Stomach (tissue), 9 donors: Measurements from ENCODE around the gene ZDHHC1. TPM values are rescaled to one million over a fixed set of nuclear protein-coding genes. Genes with fewer than 3 reads are reported as not detected.

Experiments used
- DNase-seq, 2 donors: peaks; one replicate each; pipeline versions ENCODE4 v3.0.0 to v3.0.0-alpha.2; 2013 to 2019
- H3K27ac ChIP-seq, 5 donors: fragments of 200-600 bp in 4 of 5; sonication (generic) in 4 of 5; one replicate each; pipeline ENCODE4 v1.5.1; 2013 to 2019; ENCODE audit warnings: mild to moderate bottlenecking in 1 of 5, moderate library complexity in 1 of 5
- H3K27me3 ChIP-seq, 3 donors: fragments of 200-600 bp; sonication (generic); one replicate each; pipeline ENCODE4 v1.5.1; 2017 to 2019; ENCODE audit warnings: mixed run types in 1 of 3
- H3K36me3 ChIP-seq, 4 donors: fragments of 200-600 bp; sonication (generic); 1 replicate in 3 of 4; 2 replicates in 1 of 4; pipeline ENCODE4 v1.5.1; 2016 to 2019
- H3K4me1 ChIP-seq, 4 donors: fragments of 200-600 bp; sonication (generic); one replicate each; pipeline ENCODE4 v1.5.1; 2016 to 2019
- H3K4me3 ChIP-seq, 4 donors: fragments of 200-600 bp; sonication (generic) in 3 of 4; one replicate each; pipeline ENCODE4 v1.5.1; 2016 to 2019; ENCODE audit warnings: mild to moderate bottlenecking in 1 of 4
- H3K9me3 ChIP-seq, 4 donors: fragments of 200-600 bp; sonication (generic); one replicate each; pipeline ENCODE4 v1.5.1; 2016 to 2019
- EP300 ChIP-seq: sonication (generic); formaldehyde crosslinking; IDR thresholded peaks from one replicate; pipeline ENCODE4 v1.6.1; 2017; ENCODE audit warnings: antibody characterized with exemption
- POLR2A ChIP-seq, 4 donors: fragments of 450-650 bp; IDR thresholded peaks; one replicate each; pipeline ENCODE4 v1.6.1; 2016; ENCODE audit warnings: antibody characterized with exemption in 4 of 4, control low read depth in 2 of 4, mild to moderate bottlenecking in 1 of 4, moderate library complexity in 1 of 4
- POLR2AphosphoS5 ChIP-seq, 3 donors: sonication (generic); formaldehyde crosslinking; IDR thresholded peaks; one replicate each; pipeline ENCODE4 v1.6.1; 2016; ENCODE audit warnings: antibody characterized with exemption in 3 of 3
- WGBS, 5 donors: extraction: QIAGEN DNeasy Blood & Tissue Kit in 3 of 5; methylation state at CpG; one replicate each; pipeline versions ENCODE4 v1.1.5 to v1.1.7; 2013 to 2018; 5-methylcytosine and 5-hydroxymethylcytosine counted together
- intact Hi-C: fragments of 100-400 bp; cut with DNase I; formaldehyde crosslinking; loops from one replicate; pipeline ENCODE4 v1.15.1; 2023; ENCODE audit warnings: low total_unique reads
- polyA plus RNA-seq, 3 donors: library from polyadenylated mRNA; stranded (reverse); fragments of 200-250 nt; gene quantifications; one replicate each; pipeline ENCODE4 v1.2.3, GENCODE V29; 2013
- total RNA-seq, 5 donors: library from RNA; depleted of rRNA; stranded (reverse); fragments of >200 nt; gene quantifications; one replicate each; pipeline versions ENCODE4 v1.1.0 to v1.2.3, GENCODE V29; 2014 to 2016
- TF ChIP-seq, protein P1 (sequence below), 7 experiments: fragments of 450-650 bp in 4 of 7; fragments of 200-600 bp in 3 of 7; sonication (generic) in 3 of 7; IDR thresholded peaks; one replicate each; pipeline ENCODE4 v1.5.1; 2016 to 2019; ENCODE audit warnings: antibody characterized with exemption in 7 of 7, control low read depth in 2 of 7, mild to moderate bottlenecking in 1 of 7
- donor health status: healthy with polysubstance abuse.
- donor health status: Bipolar disorder and iron deficiency.
- donor health status: healthy.

Gene ZDHHC1
- total and polyA plus RNA-seq, 8 donors, result 2.0 to 33.6 (median 6.1) TPM; not detected in 1

DNA sequence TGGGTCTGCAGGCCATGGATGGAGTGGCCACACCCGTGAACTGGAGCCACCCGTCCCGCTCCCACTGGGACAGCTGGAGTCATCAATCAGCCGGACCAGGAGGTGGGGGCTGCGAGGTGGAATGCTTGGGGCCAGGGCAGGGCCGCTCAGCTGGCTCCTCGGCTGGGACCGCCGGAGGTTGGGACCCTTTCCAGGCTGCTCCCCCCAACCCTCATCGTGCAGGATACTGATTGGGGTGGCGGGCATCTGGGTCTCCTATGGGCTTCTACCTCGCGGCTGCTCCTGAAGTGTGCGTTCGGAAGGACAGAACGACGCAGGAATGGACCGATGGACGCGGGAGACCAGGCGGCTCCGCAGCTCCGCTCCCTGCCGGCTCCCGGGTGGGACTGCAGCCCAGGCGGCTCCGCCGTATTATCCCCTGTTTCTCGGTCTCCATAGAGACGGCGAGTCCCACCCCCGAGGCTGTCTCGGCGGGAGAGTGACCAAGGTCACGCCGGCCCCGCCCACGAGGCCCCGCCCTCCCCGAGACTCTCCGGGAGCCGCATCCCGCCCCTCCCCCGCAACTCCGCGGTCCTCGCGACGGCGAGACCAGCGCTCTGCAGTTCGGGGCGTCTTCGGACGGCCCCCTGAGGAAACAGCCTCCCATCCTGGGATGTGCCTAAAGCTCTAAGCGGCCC lies 23.0 kb downstream of the ZDHHC1 start, which contains the start of gene TPPP3:
TPPP3 (minus strand) TSS at position 388 of the 677 bp plus-strand sequence. CDS start 2,387 bp downstream, outside the sequence.
- intact Hi-C loops, result no loop called here
- WGBS, 5 donors, result 2 to 5% (median 2%) methylated on average over 32 to 56 of the region's 56 CpGs
- H3K4me3 ChIP-seq, result peak within 1 kb of the TSS; percentile 33 to 46 (median 40)

GRCh38 chr16:67392301-67393059 lies 23.8 kb downstream of the ZDHHC1 start:
- H3K27ac ChIP-seq, result peak overlapping the region; percentile 15 to 71 (median 45)
- WGBS, 5 donors, result 62 to 71% (median 67%) methylated on average over 17 to 18 of the region's 18 CpGs
- TF ChIP-seq POLR2A (IDR thresholded peaks at IDR 0.05), result no peak
- TF ChIP-seq EP300, result no peak
- TF ChIP-seq POLR2AphosphoS5 (IDR thresholded peaks at IDR 0.05), result no peak
- peak overlapping the region; percentile 33 to 46 (median 40) for H3K4me3 ChIP-seq
- peaks cover 35 to 81% (median 66%) of the 10 kb centered on the region in 4 donors for H3K4me1 ChIP-seq
- intact Hi-C loops, result no loop called here
- no peaks in the 10 kb centered on the region for H3K9me3 ChIP-seq
- no peaks in the 10 kb centered on the region for H3K36me3 ChIP-seq
- H3K27me3 ChIP-seq, result peaks cover 0 to 43% (median 0%) of the 10 kb centered on the region in 3 donors
- peak in 1 of 2 donors; percentile 19 for DNase-seq

More for the DNA sequence above, 23.0 kb downstream of the ZDHHC1 start, which contains the start of gene TPPP3:
- TF ChIP-seq POLR2A (IDR thresholded peaks at IDR 0.05) (no peak), EP300 (no peak), POLR2AphosphoS5 (IDR thresholded peaks at IDR 0.05) (peak in 1 of 3 donors; percentile 57)
- TF ChIP-seq, protein P1, sequence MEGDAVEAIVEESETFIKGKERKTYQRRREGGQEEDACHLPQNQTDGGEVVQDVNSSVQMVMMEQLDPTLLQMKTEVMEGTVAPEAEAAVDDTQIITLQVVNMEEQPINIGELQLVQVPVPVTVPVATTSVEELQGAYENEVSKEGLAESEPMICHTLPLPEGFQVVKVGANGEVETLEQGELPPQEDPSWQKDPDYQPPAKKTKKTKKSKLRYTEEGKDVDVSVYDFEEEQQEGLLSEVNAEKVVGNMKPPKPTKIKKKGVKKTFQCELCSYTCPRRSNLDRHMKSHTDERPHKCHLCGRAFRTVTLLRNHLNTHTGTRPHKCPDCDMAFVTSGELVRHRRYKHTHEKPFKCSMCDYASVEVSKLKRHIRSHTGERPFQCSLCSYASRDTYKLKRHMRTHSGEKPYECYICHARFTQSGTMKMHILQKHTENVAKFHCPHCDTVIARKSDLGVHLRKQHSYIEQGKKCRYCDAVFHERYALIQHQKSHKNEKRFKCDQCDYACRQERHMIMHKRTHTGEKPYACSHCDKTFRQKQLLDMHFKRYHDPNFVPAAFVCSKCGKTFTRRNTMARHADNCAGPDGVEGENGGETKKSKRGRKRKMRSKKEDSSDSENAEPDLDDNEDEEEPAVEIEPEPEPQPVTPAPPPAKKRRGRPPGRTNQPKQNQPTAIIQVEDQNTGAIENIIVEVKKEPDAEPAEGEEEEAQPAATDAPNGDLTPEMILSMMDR (IDR thresholded peaks at IDR 0.05), result peak in 5 of 7 experiments; percentile 49 to 76 (median 66)
- Histone ChIP-seq H3K9me3 (no peaks in the 10 kb centered on the region), H3K27me3 (peaks cover 0 to 43% (median 0%) of the 10 kb centered on the region in 3 donors), H3K4me1 (peaks cover 35 to 84% (median 70%) of the 10 kb centered on the region in 4 donors), H3K27ac (peak within 1 kb of the TSS; percentile 42 to 71 (median 55)), H3K36me3 (no peaks in the 10 kb centered on the region)
- peak; percentile 83 to 96 for DNase-seq

DNA sequence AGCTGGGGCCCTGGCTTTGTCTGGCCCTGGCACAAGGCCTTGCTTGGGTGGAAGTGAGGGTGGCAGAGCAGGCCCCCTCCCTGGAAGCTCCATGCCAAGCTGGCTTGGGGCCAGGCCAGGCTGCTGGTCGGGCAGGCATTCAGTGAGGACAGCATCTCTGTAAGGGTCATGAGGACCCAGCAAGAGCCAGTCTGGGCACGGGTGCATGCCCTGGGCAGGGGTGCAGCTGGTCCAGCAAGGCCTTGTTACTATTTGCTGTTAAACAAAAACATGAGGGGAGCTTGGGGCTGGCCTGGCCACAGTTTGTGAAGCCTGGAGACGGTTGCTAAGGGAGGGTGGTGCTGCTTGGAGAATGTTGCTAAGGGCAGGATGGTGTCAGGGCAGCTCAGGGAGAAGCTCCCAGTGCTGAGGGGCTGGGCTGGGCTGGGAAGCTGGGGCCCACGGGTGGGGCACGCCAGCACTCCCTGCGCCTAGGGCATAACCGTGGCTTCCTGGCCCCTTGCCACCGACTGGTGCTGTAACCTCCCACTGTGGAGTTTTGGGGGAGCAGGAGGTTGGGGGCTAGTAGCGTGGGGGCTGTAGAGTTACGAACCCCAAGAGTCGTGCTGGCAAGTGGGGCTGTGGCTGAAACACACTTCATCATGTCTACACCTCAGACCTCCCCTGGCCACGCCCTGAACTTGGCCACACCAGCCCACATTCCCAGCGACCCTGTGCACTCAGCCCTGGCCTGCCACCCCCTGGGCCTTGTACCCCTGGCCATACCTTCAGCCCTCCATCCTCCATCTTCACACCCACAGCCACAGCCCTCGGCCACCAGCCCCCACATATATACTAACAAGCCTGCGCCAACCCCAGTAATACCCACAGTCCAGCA lies 24.6 kb downstream of the ZDHHC1 start:
- peaks cover 34 to 72% (median 58%) of the 10 kb centered on the region in 4 donors for H3K4me1 ChIP-seq
- peak overlapping the region in 1 of 5 donors; percentile 12 for H3K27ac ChIP-seq
- no peaks in the 10 kb centered on the region for H3K36me3 ChIP-seq
- DNase-seq, result peak in 1 of 2 donors; percentile 78
- H3K9me3 ChIP-seq, result no peaks in the 10 kb centered on the region
- intact Hi-C loops, result no loop called here
- TF ChIP-seq EP300, result no peak
- no peak for TF ChIP-seq POLR2AphosphoS5 (IDR thresholded peaks at IDR 0.05)
- TF ChIP-seq, protein P1 (IDR thresholded peaks at IDR 0.05), result no peak
- TF ChIP-seq POLR2A (IDR thresholded peaks at IDR 0.05), result no peak
- H3K27me3 ChIP-seq, result peaks cover 0 to 43% (median 0%) of the 10 kb centered on the region in 3 donors
- 54 to 58% (median 54%) methylated on average over 10 to 15 of the region's 15 CpGs for WGBS, 5 donors
- H3K4me3 ChIP-seq, result peak overlapping the region in 1 of 4 donors; percentile 40

DNA sequence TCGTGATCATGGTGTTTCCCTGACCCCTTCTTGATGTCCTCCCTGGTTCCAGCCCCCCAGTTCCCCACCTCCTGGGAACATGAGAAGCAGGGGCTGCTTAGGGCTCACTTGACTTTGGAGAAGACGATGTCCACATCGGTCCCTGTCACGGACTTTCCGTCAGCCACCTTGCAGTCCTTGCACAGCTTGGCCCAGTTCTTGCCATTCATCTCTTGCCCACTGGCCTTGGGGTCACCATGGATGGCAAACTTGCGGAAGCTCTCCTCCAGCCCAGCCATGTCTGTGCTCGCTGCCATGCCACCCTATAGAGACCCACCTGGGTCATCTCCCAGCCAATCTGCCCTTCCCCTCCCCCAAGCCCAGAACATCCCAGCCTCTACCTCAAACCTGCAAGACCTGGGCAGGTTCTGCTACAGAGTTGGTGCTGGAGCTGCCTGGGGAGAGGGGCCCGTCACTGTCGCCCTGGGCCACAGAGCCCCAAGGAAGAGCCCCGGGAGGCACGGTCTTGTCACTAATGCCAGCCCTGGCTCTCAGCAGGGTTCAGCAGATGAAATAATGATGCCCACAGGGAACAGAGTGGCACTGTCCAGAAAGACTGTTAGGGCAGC lies 25.4 kb downstream of the ZDHHC1 start:
- Histone ChIP-seq H3K27me3 (peaks cover 0 to 38% (median 0%) of the 10 kb centered on the region in 3 donors), H3K4me1 (peaks cover 27 to 65% (median 50%) of the 10 kb centered on the region in 4 donors), H3K36me3 (no peaks in the 10 kb centered on the region), H3K9me3 (no peaks in the 10 kb centered on the region), H3K27ac (peak overlapping the region in 1 of 5 donors; percentile 12), H3K4me3 (no peak overlapping the region)
- TF ChIP-seq POLR2A (IDR thresholded peaks at IDR 0.05) (no peak), POLR2AphosphoS5 (IDR thresholded peaks at IDR 0.05) (no peak), EP300 (no peak)
- TF ChIP-seq, protein P1 (IDR thresholded peaks at IDR 0.05), result no peak
- DNase-seq, result no peak
- intact Hi-C loops, result no loop called here
- 78 to 94% (median 90%) methylated on average over 8 to 11 of the region's 11 CpGs for WGBS, 5 donors
